ENCODE data around the gene SLC7A8. TPM values are rescaled to one million over a fixed set of nuclear protein-coding genes. Genes with fewer than 3 reads are reported as not detected.

Gene SLC7A8
- total and polyA plus RNA-seq, 2 donors (not counting 1 experiment from before 2014, with no cell fraction given), result 1.4 to 10.2 TPM

- peaks cover 23% of the 10 kb centered on the region for H3K36me3 ChIP-seq (ENCODE audit: control insufficient read depth, insufficient read depth, low read length)
- H3K9ac ChIP-seq (ENCODE audit: insufficient read depth, low read length), result no peak overlapping the region
These were observed 106.6 kb downstream of the SLC7A8 start for GRCh38 chr14:23076785-23077408.

More at GRCh38 chr14:23076785-23077408, 106.6 kb downstream of the SLC7A8 start:
- H2AFZ ChIP-seq (ENCODE audit: low read length), result no peak overlapping the region
- no peak overlapping the region for H3K4me3 ChIP-seq (replicated peaks in 1 of 4; ENCODE audit: control extremely low read depth in 1 of 4, insufficient read depth in 1 of 4, low read depth in 3 of 4, low read length in 4 of 4)
- H3K9me3 ChIP-seq (ENCODE audit: control insufficient read depth, insufficient read depth, low read depth, low read length), result no peaks in the 10 kb centered on the region
- peaks cover 37% of the 10 kb centered on the region for H3K4me1 ChIP-seq (ENCODE audit: control insufficient read depth, extremely low read depth, insufficient read depth, low read length)
- DNase-seq (ENCODE audit: low read depth in 2 of 2), result peak in 1 of 2 donors; percentile 58
- TF ChIP-seq, protein P1, sequence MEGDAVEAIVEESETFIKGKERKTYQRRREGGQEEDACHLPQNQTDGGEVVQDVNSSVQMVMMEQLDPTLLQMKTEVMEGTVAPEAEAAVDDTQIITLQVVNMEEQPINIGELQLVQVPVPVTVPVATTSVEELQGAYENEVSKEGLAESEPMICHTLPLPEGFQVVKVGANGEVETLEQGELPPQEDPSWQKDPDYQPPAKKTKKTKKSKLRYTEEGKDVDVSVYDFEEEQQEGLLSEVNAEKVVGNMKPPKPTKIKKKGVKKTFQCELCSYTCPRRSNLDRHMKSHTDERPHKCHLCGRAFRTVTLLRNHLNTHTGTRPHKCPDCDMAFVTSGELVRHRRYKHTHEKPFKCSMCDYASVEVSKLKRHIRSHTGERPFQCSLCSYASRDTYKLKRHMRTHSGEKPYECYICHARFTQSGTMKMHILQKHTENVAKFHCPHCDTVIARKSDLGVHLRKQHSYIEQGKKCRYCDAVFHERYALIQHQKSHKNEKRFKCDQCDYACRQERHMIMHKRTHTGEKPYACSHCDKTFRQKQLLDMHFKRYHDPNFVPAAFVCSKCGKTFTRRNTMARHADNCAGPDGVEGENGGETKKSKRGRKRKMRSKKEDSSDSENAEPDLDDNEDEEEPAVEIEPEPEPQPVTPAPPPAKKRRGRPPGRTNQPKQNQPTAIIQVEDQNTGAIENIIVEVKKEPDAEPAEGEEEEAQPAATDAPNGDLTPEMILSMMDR (conservative IDR thresholded peaks at IDR 0.05 in 1 of 2, IDR thresholded peaks at IDR 0.05 in 1 of 2; ENCODE audit: low read depth in 1 of 2, low read length in 2 of 2), result peak; percentile 64 to 70
- no peak for TF ChIP-seq EZH2 (IDR thresholded peaks at IDR 0.05; ENCODE audit: low read length, missing control alignments)
- no peaks in the 10 kb centered on the region for H4K20me1 ChIP-seq (ENCODE audit: control insufficient read depth, extremely low read depth, insufficient read depth, low read length)
- H3K79me2 ChIP-seq (ENCODE audit: control insufficient read depth, insufficient read depth, low read length), result peaks cover 6% of the 10 kb centered on the region
- H3K4me2 ChIP-seq (ENCODE audit: extremely low read depth, insufficient read depth, low read length), result no peak overlapping the region
- H3K27ac ChIP-seq (ENCODE audit: insufficient read depth, low read length), result no peak overlapping the region
- H3K27me3 ChIP-seq (ENCODE audit: control insufficient read depth, insufficient read depth, low read length), result no peaks in the 10 kb centered on the region

Other genes with a start within 250 kb of the SLC7A8 start
- gene HAUS4, start 226.6 kb downstream of the SLC7A8 start, total RNA-seq, result 47.9 and 53.9 TPM in 2 replicates
- gene HAUS4, start 226.6 kb downstream of the SLC7A8 start, polyA plus RNA-seq, result 21.9 and 25.8 TPM in 2 replicates
- 57.0 and 84.9 TPM in 2 replicates for gene AJUBA, start 201.1 kb downstream of the SLC7A8 start, total RNA-seq
- gene AJUBA, start 201.1 kb downstream of the SLC7A8 start, polyA plus RNA-seq, result 26.1 and 41.3 TPM in 2 replicates
- 10.5 and 13.0 TPM in 2 replicates for gene C14orf93, start 173.5 kb downstream of the SLC7A8 start, total RNA-seq
- 4.8 and 5.4 TPM in 2 replicates for gene C14orf93, start 173.5 kb downstream of the SLC7A8 start, polyA plus RNA-seq
- 166 and 204 TPM in 2 replicates for gene PSMB5, start 148.8 kb downstream of the SLC7A8 start, total RNA-seq
- gene PSMB5, start 148.8 kb downstream of the SLC7A8 start, polyA plus RNA-seq, result 237 and 276 TPM in 2 replicates
- under 0.01 TPM in 1 of 2 replicates, not detected in the other for gene PSMB11, start 141.4 kb downstream of the SLC7A8 start, total RNA-seq
- gene PSMB11, start 141.4 kb downstream of the SLC7A8 start, polyA plus RNA-seq, result not detected in 2 replicates
- 5.6 and 6.2 TPM in 2 replicates for gene CDH24, start 126.1 kb downstream of the SLC7A8 start, total RNA-seq
- 5.0 and 6.5 TPM in 2 replicates for gene CDH24, start 126.1 kb downstream of the SLC7A8 start, polyA plus RNA-seq
- gene ACIN1, start 88.5 kb downstream of the SLC7A8 start, total RNA-seq, result 58.3 and 75.1 TPM in 2 replicates
- gene ACIN1, start 88.5 kb downstream of the SLC7A8 start, polyA plus RNA-seq, result 94.0 and 101 TPM in 2 replicates
- 55.0 and 60.4 TPM in 2 replicates for gene C14orf119, start 88.2 kb downstream of the SLC7A8 start, total RNA-seq
- 96.5 and 115 TPM in 2 replicates for gene C14orf119, start 88.2 kb downstream of the SLC7A8 start, polyA plus RNA-seq
- 0.17 and 1.0 TPM in 2 replicates for gene CIROP, start 78.7 kb downstream of the SLC7A8 start, total RNA-seq
- gene CIROP, start 78.7 kb downstream of the SLC7A8 start, polyA plus RNA-seq, result 0.09 and 0.61 TPM in 2 replicates
- gene CEBPE, start 64.4 kb downstream of the SLC7A8 start, total RNA-seq, result not detected in 2 replicates
- not detected in 2 replicates for gene CEBPE, start 64.4 kb downstream of the SLC7A8 start, polyA plus RNA-seq
- gene RNF212B, start 54.3 kb upstream of the SLC7A8 start, total RNA-seq, result not detected in 2 replicates
- not detected in 2 replicates for gene RNF212B, start 54.3 kb upstream of the SLC7A8 start, polyA plus RNA-seq
- gene HOMEZ, start 102.5 kb upstream of the SLC7A8 start, total RNA-seq, result 3.3 and 4.6 TPM in 2 replicates
- gene HOMEZ, start 102.5 kb upstream of the SLC7A8 start, polyA plus RNA-seq, result 7.9 and 9.1 TPM in 2 replicates
- 2.6 TPM in 2 replicates for gene PPP1R3E, start 119.2 kb upstream of the SLC7A8 start, total RNA-seq
- 3.3 and 6.0 TPM in 2 replicates for gene PPP1R3E, start 119.2 kb upstream of the SLC7A8 start, polyA plus RNA-seq
- 17.2 and 25.4 TPM in 2 replicates for gene BCL2L2, start 123.2 kb upstream of the SLC7A8 start, total RNA-seq
- gene BCL2L2, start 123.2 kb upstream of the SLC7A8 start, polyA plus RNA-seq, result 18.0 and 24.7 TPM in 2 replicates
- gene PABPN1, start 137.8 kb upstream of the SLC7A8 start, total RNA-seq, result 59.1 and 73.2 TPM in 2 replicates
- 152 and 158 TPM in 2 replicates for gene PABPN1, start 137.8 kb upstream of the SLC7A8 start, polyA plus RNA-seq
- 16.4 and 23.1 TPM in 2 replicates for gene SLC22A17, start 169.2 kb upstream of the SLC7A8 start, total RNA-seq
- 3.9 and 7.9 TPM in 2 replicates for gene SLC22A17, start 169.2 kb upstream of the SLC7A8 start, polyA plus RNA-seq
- gene EFS, start 181.5 kb upstream of the SLC7A8 start, total RNA-seq, result 8.5 and 12.2 TPM in 2 replicates
- 2.0 and 2.3 TPM in 2 replicates for gene EFS, start 181.5 kb upstream of the SLC7A8 start, polyA plus RNA-seq
- gene IL25, start 189.1 kb upstream of the SLC7A8 start, total RNA-seq, result not detected in 2 replicates
- not detected in 2 replicates for gene IL25, start 189.1 kb upstream of the SLC7A8 start, polyA plus RNA-seq
- 0.33 and 0.77 TPM in 2 replicates for gene CMTM5, start 193.4 kb upstream of the SLC7A8 start, total RNA-seq
- 0.08 TPM in 1 of 2 replicates, not detected in the other for gene CMTM5, start 193.4 kb upstream of the SLC7A8 start, polyA plus RNA-seq
- not detected in 2 replicates for gene MYH6, start 224.6 kb upstream of the SLC7A8 start, total RNA-seq
- gene MYH6, start 224.6 kb upstream of the SLC7A8 start, polyA plus RNA-seq, result not detected in 2 replicates